ENCODE data around the gene EEF1E1. TPM values are rescaled to one million over a fixed set of nuclear protein-coding genes. Genes with fewer than 3 reads are reported as not detected.

The EEF1E1 gene
- total and polyA plus RNA-seq, 9 of the 15 experiments (the other 6 are each of a cell fraction or from before 2014, with no cell fraction given): 135 to 1,355 (median 327) TPM

- TF ChIP-seq ZNF143 (CRISPR knock-in tag; IDR thresholded peaks at IDR 0.05) (no peak), MAX (CRISPR knock-in tag; IDR thresholded peaks at IDR 0.05) (peak; percentile 76), CC2D1A (IDR thresholded peaks at IDR 0.05) (no peak), HDAC2 (IDR thresholded peaks at IDR 0.05) (peak; percentile 94), STAT6 (CRISPR knock-in tag; IDR thresholded peaks at IDR 0.05) (0 out of 2 replicates have a peak, but pooled peaks have one; percentile 49), MED1 (CRISPR knock-in tag; IDR thresholded peaks at IDR 0.05; ENCODE audit: borderline replicate concordance) (no peak), GABPA (tag; conservative IDR thresholded peaks at IDR 0.05; ENCODE audit: low read depth) (no peak; the same call in 1 of the 2 replicates), ZNF507 (tag; conservative IDR thresholded peaks at IDR 0.05) (no peak), U2AF1 (optimal IDR thresholded peaks at IDR 0.05; ENCODE audit: low read depth, low read length) (no peak), ZNF512 (tag; IDR thresholded peaks at IDR 0.05) (0 out of 2 replicates have a peak, but pooled peaks have one; percentile 2), TEAD1 (CRISPR knock-in tag; IDR thresholded peaks at IDR 0.05) (no peak; a peak in 1 of 4 replicates), PRPF4 (IDR thresholded peaks at IDR 0.05; ENCODE audit: insufficient read depth, low read depth, low read length, poor library complexity, severe bottlenecking) (no peak), TAF1 (IDR thresholded peaks at IDR 0.05; ENCODE audit: control insufficient read depth, extremely low read depth, insufficient read depth, low read length, severe bottlenecking) (peak; percentile 94), PHF20 (IDR thresholded peaks at IDR 0.05; ENCODE audit: partially characterized antibody) (peak; percentile 72), ZFP36 (IDR thresholded peaks at IDR 0.05; ENCODE audit: low read depth, low read length, partially characterized antibody) (no peak), HNRNPH1 (optimal IDR thresholded peaks at IDR 0.05; ENCODE audit: low read depth, low read length) (no peak), USF1 (CRISPR knock-in tag; IDR thresholded peaks at IDR 0.05) (no peak; the same call in 1 of the 2 replicates), HNRNPK (IDR thresholded peaks at IDR 0.05; ENCODE audit: low read depth, low read length, poor library complexity, severe bottlenecking) (no peak), SMARCA4 (IDR thresholded peaks at IDR 0.05) (no peak), ZBTB8A (IDR thresholded peaks at IDR 0.05; ENCODE audit: partially characterized antibody) (no peak), ZNF717 (CRISPR knock-in tag; IDR thresholded peaks at IDR 0.05) (no peak), TBL1XR1 (IDR thresholded peaks at IDR 0.05; ENCODE audit: low read length in 2 of 2) (0 out of 4 replicates have a peak, but pooled peaks have one; percentile 25 to 30), CGGBP1 (CRISPR knock-in tag; IDR thresholded peaks at IDR 0.05) (no peak; the same call in 1 of the 2 replicates)
Measured at GRCh38 chr6:8102122-8102958, at the start of gene EEF1E1 (continued).
